Amygdala (tissue), 56 donors: ENCODE measurements around the gene COMMD7.
A peak's percentile ranks its signal among the peaks of the same experiment; 100 is the strongest.

Experiments used
- DNase-seq, 56 donors: peaks; one replicate each; lab custom pipeline; 2025; lab: John Stamatoyannopoulos, UW

COMMD7 gene

GRCh38 chr20:32652739-32653526, 90.3 kb downstream of the COMMD7 start:
- peak in 55 of 56 donors; percentile 24 to 90 (median 72) for DNase-seq
